OCI-LY3 (cell line): ENCODE results near the gene RPS14.

Source experiments
- EZH2phosphoT487 ChIP-seq: fragments of 200-600 bp; shearing (Covaris generic); IDR thresholded peaks from 2 replicates; pipeline ENCODE4 v1.6.1; 2018; ENCODE audit warnings: antibody characterized with exemption, mixed run types, low read depth
- TF ChIP-seq, protein P1 (sequence below): fragments of 200-600, 300-600 bp; sonication (generic); IDR thresholded peaks from 2 replicates; pipeline ENCODE4 v1.5.1; 2014; ENCODE audit warnings: antibody characterized with exemption, low read length, low read depth

DNA sequence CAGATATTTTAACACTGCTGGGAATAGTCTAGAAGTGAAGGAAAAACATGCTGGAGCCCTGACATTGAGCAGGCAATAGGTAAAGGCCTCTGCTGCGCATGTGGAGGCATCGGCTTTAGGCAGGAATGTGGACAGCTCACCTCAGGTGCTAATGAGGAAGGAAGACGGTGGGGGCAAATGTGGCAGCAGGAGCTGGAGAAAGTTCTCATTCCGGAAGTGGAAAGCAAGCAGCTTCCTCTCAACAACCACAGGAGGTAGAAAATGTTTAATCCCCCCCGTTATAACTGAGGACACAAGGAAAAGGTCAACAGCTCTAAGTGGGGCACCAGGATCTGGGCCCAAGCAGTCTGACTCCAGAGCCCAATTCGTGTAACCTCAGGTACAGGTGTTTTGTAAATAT is 7.6 kb upstream of the RPS14 start:
- TF ChIP-seq, protein P1, sequence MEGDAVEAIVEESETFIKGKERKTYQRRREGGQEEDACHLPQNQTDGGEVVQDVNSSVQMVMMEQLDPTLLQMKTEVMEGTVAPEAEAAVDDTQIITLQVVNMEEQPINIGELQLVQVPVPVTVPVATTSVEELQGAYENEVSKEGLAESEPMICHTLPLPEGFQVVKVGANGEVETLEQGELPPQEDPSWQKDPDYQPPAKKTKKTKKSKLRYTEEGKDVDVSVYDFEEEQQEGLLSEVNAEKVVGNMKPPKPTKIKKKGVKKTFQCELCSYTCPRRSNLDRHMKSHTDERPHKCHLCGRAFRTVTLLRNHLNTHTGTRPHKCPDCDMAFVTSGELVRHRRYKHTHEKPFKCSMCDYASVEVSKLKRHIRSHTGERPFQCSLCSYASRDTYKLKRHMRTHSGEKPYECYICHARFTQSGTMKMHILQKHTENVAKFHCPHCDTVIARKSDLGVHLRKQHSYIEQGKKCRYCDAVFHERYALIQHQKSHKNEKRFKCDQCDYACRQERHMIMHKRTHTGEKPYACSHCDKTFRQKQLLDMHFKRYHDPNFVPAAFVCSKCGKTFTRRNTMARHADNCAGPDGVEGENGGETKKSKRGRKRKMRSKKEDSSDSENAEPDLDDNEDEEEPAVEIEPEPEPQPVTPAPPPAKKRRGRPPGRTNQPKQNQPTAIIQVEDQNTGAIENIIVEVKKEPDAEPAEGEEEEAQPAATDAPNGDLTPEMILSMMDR, result no peak
- no peak for TF ChIP-seq EZH2phosphoT487
